ENCODE data around the gene SURF4.
A peak's percentile ranks its signal among the peaks of the same experiment; 100 is the strongest.
"Not testable (repeated sequence)": the region's sequence is repeated elsewhere in the genome, so short reads cannot be mapped to it uniquely, and the experiment has no call there.

The SURF4 gene

DNA sequence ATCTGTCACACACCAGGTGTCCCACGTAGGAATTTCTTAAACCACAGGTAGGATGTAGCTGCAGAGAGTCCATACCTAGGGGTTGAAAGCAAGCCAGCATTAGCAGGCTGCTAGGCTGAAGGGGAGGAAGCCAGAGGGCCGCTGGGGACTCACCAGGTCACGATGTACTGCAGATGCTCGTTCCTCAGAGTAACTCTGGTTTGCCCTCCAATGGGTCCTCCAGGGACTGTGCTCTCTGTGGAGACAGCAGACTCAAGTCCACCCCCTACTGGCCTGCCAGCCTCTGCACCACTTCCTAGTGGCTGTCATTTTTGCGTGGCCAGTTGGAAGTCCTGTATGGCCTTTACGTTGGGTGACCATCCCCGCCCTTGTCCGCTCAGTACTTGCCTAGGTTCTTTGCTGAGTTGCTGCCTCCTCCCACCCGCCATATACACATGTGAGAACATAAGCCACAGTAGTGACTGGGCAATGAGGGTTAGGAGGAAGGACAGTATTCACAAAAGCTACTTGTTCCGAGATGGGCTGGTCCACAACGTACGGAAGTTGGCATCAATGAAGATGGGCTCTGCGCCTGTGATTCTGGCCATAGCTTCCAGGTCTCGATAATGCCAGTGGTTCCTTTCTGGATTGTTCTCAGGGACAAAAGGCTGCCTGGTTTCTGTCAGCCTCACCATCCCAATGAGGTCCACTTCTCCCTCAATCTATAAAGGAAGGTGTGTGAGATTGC lies 23.8 kb downstream of the SURF4 start:
- DNase-seq (ENCODE audit: low spot score): peak; percentile 68

DNA sequence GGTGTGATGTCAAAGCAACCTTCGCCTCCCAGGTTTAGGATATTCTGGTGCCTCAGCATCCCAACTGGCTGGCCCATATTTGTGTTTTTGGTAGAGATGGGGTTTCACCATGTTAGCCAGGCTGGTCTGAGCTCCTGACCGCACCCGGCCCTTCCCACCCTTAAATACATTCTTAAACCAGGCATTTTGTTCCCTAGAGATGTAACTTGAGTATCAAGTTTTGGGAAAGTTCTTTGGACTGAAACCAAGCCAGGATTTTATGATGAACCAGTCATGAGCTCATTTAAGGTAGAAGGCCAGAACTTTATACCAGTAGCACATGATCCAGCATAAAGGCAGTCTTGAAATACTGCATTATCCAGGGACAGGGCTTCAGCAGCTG lies 24.3 kb downstream of the SURF4 start:
- no peak for DNase-seq (ENCODE audit: low spot score)

DNA sequence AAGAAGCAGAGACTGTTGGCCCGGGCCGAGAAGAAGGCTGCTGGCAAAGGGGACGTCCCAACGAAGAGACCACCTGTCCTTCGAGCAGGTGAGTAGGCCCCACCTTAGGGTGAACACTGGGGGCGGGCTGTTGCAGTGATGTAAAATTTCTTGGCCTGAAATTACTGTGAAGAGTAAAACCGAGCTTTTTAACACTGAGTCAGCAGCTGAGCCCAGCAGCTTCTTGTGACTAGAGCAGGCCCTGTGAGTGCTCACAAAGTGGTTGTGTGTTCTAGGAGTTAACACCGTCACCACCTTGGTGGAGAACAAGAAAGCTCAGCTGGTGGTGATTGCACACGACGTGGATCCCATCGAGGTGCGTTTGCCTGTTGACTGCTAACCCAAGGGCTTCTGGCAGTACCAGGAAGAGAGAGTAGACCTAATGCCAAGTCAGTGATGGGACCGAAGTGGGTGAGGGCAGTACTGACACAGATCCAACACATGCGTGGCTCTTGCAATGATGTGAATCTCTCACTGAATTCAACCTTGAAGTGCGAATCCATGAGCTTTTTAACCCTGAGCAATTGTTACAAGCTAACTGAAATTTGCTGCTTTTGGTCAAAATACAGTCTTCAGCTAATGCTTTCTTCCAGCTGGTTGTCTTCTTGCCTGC lies 25.8 kb downstream of the SURF4 start:
- no peak for DNase-seq (ENCODE audit: low spot score)

DNA sequence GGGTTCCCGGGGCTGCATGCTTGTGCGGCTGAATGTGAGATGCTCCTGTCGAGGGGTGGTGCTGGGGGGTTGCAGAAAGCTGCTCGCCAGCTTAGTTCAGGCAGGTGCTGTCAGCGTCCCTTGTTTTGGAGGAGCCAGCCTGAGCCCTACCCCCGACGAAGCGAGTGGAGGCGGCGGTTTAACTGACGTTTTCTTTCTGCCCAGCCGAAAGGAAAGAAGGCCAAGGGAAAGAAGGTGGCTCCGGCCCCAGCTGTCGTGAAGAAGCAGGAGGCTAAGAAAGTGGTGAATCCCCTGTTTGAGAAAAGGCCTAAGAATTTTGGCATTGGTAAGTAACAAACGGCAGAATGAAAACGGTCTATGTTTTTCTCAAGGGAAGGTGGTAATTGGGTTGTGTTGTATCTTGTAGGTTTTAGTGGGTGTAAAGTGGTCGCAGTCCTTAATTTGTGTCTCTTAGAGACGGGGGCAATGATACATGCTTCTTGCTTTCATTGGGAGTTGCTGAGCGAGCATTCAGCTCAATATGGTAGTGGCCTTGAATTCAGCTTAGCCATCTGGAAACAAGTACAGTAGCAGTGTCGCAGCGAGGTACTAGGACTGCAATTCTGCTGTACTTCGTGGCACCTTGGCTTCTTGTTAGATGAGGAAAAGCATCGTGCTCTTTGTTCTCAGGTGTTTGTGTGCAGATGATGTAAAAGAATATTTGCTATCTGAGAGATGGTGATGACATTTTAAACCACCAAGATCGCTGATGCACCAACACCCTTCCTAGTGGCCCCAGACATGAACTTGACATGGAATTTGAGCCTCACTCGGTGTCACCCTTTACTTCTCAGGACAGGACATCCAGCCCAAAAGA lies 26.9 kb downstream of the SURF4 start:
- no peak for DNase-seq (ENCODE audit: low spot score)

DNA sequence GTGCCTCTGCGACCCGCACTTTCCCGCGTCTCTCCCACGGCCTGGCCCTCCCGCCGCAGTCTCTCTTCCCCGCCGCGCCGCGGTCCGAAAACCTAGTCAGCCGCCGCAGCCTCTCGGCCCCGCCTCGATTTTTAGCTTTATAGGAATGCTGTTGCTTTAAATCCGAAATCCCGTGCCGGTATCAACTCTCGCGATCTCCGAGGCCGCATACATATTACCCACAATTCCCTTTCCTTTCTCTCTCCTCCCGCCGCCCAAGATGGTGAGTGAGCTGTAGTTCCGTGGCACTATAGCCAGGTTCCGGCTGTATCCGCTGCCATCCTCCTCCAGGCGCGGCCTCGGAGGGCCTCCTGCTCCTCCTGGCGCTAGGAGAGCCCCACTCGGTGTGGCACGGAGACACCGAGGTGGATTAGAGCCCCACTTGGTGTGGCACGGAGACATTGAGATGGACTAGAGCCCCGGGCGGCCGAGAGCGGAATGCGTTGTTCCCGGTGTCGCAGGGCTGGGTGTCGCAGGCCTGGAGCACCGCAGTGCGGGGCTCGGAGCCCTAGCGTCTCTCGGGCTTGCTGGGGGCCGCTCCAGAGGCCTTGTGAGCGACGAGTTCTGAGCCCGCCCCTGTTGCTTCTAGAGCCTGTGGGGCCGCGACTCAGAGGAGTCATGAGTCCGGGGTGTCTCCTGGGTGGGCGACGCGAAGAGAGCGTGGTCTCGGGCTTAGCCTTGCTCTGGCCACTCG lies 27.7 kb downstream of the SURF4 start, which contains the start of the genes MED22 and RPL7A:
TSS of gene MED22 (minus strand) at position 147 of the 733 bp plus-strand sequence. CDS start 1,469 bp downstream, outside the sequence.
TSS of gene RPL7A (plus strand) at position 234 of the 733 bp plus-strand sequence. CDS start at position 260, 26 bp downstream.
- DNase-seq (ENCODE audit: low spot score): peak; percentile 95

DNA sequence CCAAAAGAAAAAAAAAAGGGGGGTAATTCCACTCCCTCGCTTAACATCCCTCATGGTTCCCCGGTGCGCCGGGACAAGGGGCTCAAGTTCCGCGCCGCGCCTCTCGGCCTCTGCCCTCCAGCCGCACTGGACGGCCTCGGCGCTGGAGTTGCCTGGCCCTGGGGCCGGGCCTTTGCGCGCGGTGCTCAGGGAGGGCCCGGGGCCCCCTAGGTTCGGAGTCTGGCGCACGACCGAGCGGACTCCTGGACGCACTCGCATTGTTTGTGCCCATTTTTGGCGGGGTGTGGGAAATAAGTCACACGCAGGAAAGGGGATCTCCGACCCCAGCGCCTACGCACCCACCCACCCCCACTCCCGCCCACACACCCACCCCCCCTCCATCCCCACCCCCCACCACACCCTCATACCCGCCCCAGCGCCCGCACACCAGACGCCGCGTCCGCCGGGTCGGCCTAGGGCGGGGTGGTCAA lies 28.3 kb downstream of the SURF4 start:
- DNase-seq (ENCODE audit: low spot score): no peak

DNA sequence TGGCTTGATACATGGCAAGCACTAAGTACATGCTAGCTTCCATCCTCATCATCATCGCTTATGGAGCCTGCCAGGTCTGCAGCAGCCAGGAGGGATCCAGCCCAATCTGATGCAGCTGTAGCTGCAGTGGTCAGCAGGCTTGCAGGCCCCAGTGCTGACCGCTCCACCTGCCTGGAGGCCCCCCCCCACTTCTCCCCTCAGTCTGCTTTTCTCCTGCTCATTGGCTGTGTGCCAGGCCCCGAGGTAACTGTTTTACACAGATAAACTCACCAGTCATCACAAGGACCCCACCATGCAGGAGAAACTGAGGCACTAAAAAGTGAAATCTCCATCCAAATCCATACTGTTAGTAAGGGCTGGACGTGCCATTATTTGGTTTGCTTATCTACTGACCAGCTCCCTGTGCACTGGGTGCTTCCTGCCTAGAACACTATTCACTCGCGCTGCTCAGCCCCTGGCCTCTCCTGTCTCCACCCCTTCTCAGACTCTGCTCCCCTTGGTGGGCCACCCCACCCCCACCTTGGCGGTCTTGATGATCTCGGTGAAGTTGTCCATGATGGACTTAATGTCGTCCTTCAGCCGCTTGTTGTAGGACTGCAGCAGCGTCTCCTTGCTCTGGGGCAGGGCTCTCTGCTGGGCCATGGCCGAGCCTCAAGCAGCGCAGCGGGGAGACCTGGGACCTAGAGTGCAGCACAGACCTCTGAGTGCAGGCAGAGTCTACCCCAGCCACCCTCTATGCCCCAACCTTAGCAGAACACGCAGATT lies 29.7 kb downstream of the SURF4 start:
- DNase-seq (ENCODE audit: low spot score): no peak

DNA sequence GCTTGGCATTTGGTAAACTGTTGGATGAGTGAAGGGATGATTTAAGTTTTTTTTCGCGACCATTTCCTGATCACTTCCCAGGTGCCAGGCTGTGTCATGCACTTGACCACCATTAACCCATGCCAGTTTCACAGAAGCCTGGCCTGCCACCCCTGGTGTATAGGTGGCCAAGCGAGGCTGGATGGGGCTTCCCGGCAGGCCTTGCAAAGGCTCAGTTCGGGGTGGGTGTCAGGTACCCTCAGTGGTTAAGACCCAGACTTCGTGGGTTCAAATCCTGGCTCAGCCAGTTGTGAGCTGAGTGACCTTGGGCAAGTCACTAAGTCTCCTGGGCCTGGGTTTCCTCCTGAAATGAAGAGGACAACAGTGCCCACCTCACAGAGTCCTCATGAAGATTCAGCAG lies 30.3 kb downstream of the SURF4 start:
- no peak for DNase-seq (ENCODE audit: low spot score)

DNA sequence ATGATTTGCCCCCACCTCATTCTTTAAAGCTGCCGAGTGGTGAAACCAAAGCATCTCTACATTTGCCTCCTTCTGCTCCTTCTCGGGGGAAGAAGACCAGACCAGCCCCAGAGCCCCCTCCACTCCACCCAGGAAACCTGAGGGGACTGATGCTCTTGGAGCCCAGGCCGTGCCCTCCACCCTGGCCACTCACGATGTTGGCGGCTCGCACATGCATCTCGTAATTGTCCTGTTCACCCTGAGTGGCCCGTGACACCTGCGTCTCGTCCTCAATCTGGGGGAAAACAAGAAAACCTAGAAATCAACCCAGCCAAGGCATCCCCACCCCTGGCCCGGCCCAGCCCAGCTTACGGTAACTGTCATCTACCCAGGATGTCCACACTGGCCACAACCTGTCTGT lies 30.9 kb downstream of the SURF4 start:
- DNase-seq (ENCODE audit: low spot score): no peak

DNA sequence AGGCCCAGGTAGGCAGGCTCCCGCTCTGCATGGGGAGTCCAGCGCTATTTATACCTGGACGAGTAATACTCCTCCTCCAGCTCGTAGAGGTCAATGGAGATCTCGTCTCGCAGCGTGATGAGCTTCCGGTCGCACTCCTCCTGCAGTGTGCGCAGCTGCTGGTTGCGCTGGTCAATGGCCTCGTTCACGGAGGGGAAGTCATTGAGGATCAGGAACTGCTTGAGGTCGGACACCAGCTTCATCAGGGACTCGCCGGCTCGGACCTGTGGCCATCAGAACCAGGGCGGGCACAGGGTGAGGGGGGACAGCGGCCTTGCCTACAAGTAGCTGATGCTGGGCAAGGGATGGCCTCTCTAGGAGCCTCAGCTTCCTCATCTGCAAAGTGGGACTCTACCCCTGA lies 31.8 kb downstream of the SURF4 start:
- no peak for DNase-seq (ENCODE audit: low spot score)

DNA sequence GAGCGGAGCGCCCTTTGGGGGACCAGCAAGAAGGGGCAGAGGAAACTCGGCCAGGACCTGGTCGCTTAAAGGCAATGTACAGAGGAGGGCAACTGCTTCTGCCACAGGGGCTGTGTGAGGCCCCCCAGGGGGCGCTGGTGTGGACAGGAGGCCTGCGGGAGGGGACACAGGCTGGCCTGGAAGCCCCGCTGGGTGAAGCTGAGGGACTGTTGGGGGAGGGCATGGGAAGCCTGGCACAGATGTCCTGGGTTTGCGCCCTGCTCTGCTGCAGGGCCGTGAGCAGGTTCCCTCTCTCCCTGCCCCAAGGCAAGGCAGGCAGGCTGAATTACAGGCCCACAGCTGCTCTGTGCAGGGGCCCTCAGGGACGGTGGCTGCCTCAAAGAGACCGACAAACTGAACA lies 33.3 kb downstream of the SURF4 start:
- no peak for DNase-seq (ENCODE audit: low spot score)

DNA sequence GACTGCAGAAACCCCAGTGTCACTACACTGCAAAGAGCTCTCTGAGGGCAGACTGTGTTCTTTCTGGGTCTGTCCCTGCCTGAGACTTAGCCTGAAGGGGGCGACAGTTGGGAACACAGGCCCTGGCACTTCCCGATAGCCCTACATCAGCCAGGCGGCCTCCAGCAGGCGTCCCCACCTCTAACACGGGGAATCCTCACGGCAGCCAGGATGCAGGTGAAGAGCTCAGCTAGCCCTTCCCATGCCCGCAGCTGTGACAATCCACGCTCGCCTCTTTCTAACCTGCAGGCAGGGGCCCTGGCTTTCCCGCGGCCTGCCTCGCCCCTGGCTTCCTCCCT lies 33.8 kb downstream of the SURF4 start:
- no peak for DNase-seq (ENCODE audit: low spot score)

DNA sequence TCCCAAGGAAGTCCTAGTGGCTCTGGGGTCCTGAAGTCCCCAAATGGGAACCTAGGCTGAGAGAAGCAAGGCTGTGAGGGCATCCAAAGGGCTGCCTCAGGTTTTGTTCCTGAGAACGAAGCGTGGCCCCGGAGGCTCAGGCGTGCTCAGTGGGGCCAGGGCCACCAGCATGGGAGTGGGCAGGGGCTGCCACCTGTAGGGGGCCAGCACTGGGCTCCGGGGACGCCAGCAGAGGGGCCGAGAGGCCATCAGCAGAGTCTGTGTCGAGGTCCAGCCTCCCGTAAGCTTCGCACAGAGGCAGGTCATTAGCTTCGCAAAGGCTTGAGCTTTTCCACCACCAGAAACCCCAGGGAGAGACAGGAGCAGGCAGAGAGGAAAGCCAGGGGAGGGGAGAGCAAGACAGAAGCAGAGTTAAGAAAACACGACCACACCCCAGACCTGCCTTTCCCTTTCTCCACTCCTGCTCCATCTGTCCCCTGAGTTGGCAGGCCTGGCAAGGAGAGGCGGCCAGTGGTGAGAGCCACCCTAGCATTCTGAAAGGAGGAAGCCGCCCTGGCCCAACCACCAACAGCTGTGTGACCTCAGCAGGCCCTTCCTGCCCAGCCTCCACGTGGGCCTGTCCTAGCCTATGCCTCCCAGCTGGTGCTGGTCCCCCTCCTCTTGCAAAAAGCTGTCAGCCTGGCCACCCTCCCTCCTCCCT lies 34.3 kb downstream of the SURF4 start:
- no peak for DNase-seq (ENCODE audit: low spot score)

DNA sequence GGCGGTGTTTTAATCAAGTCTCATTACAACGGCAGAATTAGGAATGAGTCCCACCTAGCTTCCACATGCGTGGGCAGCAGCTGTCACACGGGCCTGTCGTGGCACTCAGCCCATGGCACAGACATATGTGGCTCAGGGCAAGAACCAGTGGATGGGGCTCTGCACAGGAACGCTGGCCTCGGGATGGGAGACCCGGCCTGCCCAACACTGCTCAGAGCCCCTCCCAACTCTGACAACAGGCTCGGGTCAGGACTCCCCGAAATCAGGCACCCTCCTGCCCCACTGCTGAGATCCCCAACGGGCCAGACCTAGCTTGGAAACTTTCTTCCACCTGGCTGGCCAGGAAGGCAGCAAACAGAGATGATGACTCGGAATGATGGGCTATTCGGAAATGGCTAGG lies 34.9 kb downstream of the SURF4 start:
- no peak for DNase-seq (ENCODE audit: low spot score)

DNA sequence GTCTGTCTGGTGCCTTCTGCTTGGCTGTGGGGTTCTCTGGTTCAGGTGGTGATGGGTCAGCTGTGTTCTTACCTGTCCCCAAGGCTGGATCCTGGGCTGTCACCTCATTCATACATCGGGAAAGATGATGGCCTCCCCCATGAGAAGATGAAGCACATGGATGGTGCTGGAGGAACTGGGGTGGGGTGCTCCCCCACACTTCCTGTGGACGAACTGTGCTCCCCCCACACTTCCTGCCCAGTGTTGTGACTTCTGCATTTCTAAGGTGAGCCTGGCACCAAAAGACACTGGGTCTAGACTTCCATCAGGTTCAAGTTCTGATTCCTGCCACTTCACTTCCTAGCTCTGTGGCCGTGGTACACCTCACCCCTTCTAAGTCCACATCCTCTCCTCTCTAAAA lies 35.6 kb downstream of the SURF4 start:
- DNase-seq (ENCODE audit: low spot score): no peak

DNA sequence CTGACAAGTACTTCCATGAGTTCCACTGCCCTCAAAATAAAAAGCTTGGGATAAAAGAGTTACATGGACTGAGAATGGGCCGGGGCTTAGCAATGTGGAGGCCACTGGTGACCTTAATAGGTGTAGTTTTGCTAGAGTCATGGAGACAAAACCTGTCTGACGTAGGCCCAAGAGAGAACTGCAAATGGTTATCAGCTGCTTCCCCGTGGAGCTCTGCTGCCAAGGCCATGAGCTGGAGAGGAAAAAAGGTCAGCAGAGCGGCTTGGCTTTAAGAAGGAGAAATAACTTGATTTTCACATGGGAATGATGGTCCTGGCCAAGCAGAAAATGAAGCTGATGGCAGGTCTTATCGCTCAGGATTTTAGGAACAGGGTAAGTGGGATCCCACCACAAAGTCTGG lies 36.2 kb downstream of the SURF4 start:
- no peak for DNase-seq (ENCODE audit: low spot score)

DNA sequence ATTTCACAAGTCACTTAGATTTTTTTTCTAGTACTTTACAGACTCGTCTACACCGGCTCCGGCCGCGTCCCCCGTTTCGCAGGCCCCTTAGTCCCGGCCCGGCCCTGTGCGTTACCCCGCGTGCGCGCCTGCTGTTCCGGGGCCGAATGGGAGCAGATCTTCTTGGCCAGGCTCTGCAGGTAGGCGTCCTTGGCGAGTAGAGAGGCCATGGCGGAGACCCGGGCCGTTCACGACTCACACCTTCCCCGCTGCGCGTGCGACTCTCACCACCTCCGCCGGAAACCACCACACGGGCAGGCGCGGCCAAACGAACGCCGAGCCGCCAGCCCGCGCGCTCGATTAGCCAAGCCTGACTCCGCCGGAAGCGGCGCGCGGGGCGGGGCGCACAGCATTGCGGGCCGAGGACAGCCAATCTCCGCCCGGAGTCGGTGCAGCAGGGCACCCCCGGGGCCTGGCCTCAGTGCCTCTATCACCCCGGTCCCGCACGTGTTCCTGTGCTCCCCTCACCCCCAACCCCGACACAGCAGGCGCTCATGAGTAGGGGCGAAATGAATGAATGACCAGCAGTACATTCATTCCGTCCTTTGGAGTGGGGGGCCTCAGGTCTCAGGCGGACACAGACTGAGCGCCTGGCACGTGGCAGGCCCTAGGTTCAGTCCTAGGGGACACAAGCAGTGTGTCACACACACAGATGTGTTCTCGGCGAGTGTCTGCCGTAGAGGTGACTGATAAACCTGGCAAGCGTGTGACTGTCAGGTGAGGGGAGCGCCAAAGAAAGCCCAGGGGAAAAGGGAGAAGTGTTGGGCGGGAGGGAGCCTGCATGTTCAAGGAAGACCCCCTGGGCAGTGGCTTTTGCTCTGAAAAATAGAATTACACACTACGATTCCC lies 39.7 kb downstream of the SURF4 start, which contains the start of gene SURF6:
TSS of gene SURF6 (minus strand) at position 265 of the 888 bp plus-strand sequence. CDS start at position 209, 56 bp downstream.
- peak; percentile 95 for DNase-seq (ENCODE audit: low spot score)

DNA sequence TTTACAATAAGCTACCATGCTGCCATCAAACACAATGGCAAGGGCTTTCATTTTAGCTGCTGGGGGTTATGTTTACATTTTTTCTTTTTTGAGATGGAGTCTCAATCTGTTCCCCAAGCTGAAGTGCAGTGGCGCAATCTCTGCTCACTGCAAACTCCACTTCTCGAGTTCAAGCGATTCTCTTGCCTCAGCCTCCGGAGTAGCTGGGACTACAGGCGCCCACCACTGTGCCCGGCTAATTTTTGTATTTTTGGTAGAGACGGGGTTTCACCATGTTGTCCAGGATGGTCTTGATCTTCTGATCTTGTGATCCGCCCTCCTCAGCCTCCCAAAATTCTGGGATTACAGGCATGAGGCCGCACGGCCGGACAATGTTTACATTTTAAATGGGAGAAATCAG lies 41.0 kb downstream of the SURF4 start:
- DNase-seq (ENCODE audit: low spot score): not testable (repeated sequence)

DNA sequence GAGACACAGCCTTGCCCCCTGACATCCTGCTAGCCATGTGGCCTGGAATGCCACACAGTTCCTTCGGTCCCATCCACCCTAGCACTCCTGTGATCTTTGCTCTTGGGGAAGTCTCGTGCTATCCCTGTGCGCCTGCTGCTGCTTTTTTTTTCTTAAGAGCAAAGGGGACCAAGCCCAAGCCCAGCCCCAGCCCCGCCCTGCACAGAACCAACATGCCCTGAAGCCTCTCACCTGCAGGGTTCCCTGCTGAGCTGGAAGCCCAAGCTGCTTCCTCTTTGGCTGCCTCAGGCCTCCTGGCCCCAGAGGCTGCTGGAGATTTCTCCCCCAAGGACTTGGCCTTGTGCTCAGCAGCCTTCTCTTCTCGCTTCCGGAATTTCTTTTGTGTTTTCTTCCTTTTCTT lies 41.7 kb downstream of the SURF4 start:
- DNase-seq (ENCODE audit: low spot score): no peak

Measured in activated CD4-positive, alpha-beta T cell treated with anti-CD3 and anti-CD28 coated beads, Interleukin-2, Interleukin-4, amounts not matched to agents 100 ng/mL and 50 ng/mL, durations not matched to agents 16 hours and 8 hours (primary cell).